GM18507 (cell line): ENCODE data around the gene BCAS3.

Source experiments
- DNase-seq: peaks from one replicate; pipeline ENCODE4 v3.0.0; 2011; ENCODE audit warnings: low read depth; ENCODE audit not compliant: insufficient read length; ENCODE audit errors: extremely low spot score
- FAIRE-seq: peaks from 2 replicates; lab custom pipeline; 2011; peaks lifted over from hg19 to GRCh38; lab: Jason Lieb, UNC

BCAS3 gene

GRCh38 chr17:61158376-61158775 lies 480.7 kb downstream of the BCAS3 start:
- FAIRE-seq (no peak), DNase-seq (no peak)

GRCh38 chr17:61159221-61159814 lies 481.7 kb downstream of the BCAS3 start:
- FAIRE-seq = peak; percentile 51

GRCh38 chr17:61160204-61160603 lies 482.6 kb downstream of the BCAS3 start:
- DNase-seq (no peak), FAIRE-seq (no peak)

More at GRCh38 chr17:61159221-61159814, 481.7 kb downstream of the BCAS3 start:
- DNase-seq = no peak

GRCh38 chr17:61160789-61161445 lies 483.3 kb downstream of the BCAS3 start:
- no peak for FAIRE-seq
- DNase-seq = no peak

GRCh38 chr17:61161615-61162134 lies 484.0 kb downstream of the BCAS3 start:
- FAIRE-seq = no peak
- no peak for DNase-seq

GRCh38 chr17:61164517-61164916 lies 486.9 kb downstream of the BCAS3 start:
- no peak for DNase-seq
- FAIRE-seq = no peak

GRCh38 chr17:61167075-61167474 lies 489.4 kb downstream of the BCAS3 start:
- FAIRE-seq = no peak
- no peak for DNase-seq

GRCh38 chr17:61168506-61168905 lies 490.9 kb downstream of the BCAS3 start:
- DNase-seq (no peak), FAIRE-seq (peak; percentile 18)

- no peak for DNase-seq
- FAIRE-seq = no peak
Measured at GRCh38 chr17:61174310-61174709, 496.7 kb downstream of the BCAS3 start.

- FAIRE-seq (no peak), DNase-seq (no peak)
Measured at GRCh38 chr17:61175298-61176142, 497.9 kb downstream of the BCAS3 start.

- DNase-seq (no peak), FAIRE-seq (no peak)
Measured at GRCh38 chr17:61177351-61177750, 499.7 kb downstream of the BCAS3 start.

- no peak for FAIRE-seq
- no peak for DNase-seq
Measured at GRCh38 chr17:61178284-61178683, 500.6 kb downstream of the BCAS3 start.

GRCh38 chr17:61179380-61179806 lies 501.7 kb downstream of the BCAS3 start:
- FAIRE-seq (no peak), DNase-seq (no peak)

- DNase-seq (no peak), FAIRE-seq (no peak)
Measured at GRCh38 chr17:61183793-61184192, 506.1 kb downstream of the BCAS3 start.

GRCh38 chr17:61185385-61185784 lies 507.7 kb downstream of the BCAS3 start:
- no peak for DNase-seq
- FAIRE-seq = no peak

GRCh38 chr17:61187038-61187437 lies 509.4 kb downstream of the BCAS3 start:
- no peak for DNase-seq
- FAIRE-seq = no peak

- DNase-seq (no peak), FAIRE-seq (peak; percentile 72)
Measured at GRCh38 chr17:61188081-61188480, 510.4 kb downstream of the BCAS3 start.

- FAIRE-seq = no peak
- DNase-seq = no peak
Measured at GRCh38 chr17:61189968-61190367, 512.3 kb downstream of the BCAS3 start.

GRCh38 chr17:61196302-61196704 lies 518.7 kb downstream of the BCAS3 start:
- FAIRE-seq = no peak
- no peak for DNase-seq

- no peak for FAIRE-seq
- no peak for DNase-seq
Measured at GRCh38 chr17:61196799-61197198, 519.1 kb downstream of the BCAS3 start.
